Liver (tissue), 9 donors: ENCODE data around the gene NAV2. TPM values are rescaled to one million over a fixed set of nuclear protein-coding genes. Genes with fewer than 3 reads are reported as not detected.

Experiments
- DNase-seq: peaks from one replicate; pipeline ENCODE4 v3.0.0-alpha.2; 2017; ENCODE audit warnings: low spot score
- H3K27ac ChIP-seq, 2 donors: one replicate each; pipeline ENCODE4 v1.7.0; 2013; ENCODE audit warnings: inconsistent platforms in 2 of 2, low read length in 2 of 2, control low read depth in 1 of 2, low read depth in 1 of 2, mild to moderate bottlenecking in 1 of 2
- H3K27me3 ChIP-seq, 4 donors: one replicate each; pipeline versions ENCODE4 v1.6.1 to v1.7.0; 2013; ENCODE audit warnings: low read length in 3 of 4, inconsistent platforms in 1 of 4, mild to moderate bottlenecking in 1 of 4, moderate library complexity in 1 of 4; ENCODE audit not compliant: control insufficient read depth in 4 of 4, insufficient read depth in 4 of 4
- H3K36me3 ChIP-seq, 4 donors: one replicate each; pipeline versions ENCODE4 v1.6.1 to v1.7.0; 2013; ENCODE audit warnings: low read length in 3 of 4, mild to moderate bottlenecking in 3 of 4, low read depth in 1 of 4, moderate library complexity in 1 of 4; ENCODE audit not compliant: control insufficient read depth in 4 of 4, insufficient read depth in 3 of 4
- H3K4me1 ChIP-seq, 4 donors: one replicate each; pipeline versions ENCODE4 v1.6.1 to v1.7.0; 2013; ENCODE audit warnings: low read length in 3 of 4, mild to moderate bottlenecking in 3 of 4, moderate library complexity in 1 of 4; ENCODE audit not compliant: control insufficient read depth in 4 of 4, insufficient read depth in 4 of 4
- H3K4me3 ChIP-seq, 3 donors: one replicate each; pipeline versions ENCODE4 v1.6.1 to v1.7.0; 2013; ENCODE audit warnings: low read length in 3 of 3, control low read depth in 1 of 3, low read depth in 1 of 3, mild to moderate bottlenecking in 1 of 3
- H3K9ac ChIP-seq, 2 donors: one replicate each; pipeline ENCODE4 v1.7.0; 2013; ENCODE audit warnings: low read length in 2 of 2, mild to moderate bottlenecking in 2 of 2, moderate library complexity in 2 of 2, control low read depth in 1 of 2, low read depth in 1 of 2
- H3K9me3 ChIP-seq, 4 donors: one replicate each; pipeline versions ENCODE4 v1.6.1 to v1.7.0; 2013; ENCODE audit warnings: low read length in 3 of 4; ENCODE audit not compliant: control insufficient read depth in 4 of 4
- EGR1 ChIP-seq, 2 donors: IDR thresholded peaks; 2 replicates each; pipeline ENCODE4 v1.6.1; 2016 to 2018; ENCODE audit warnings: antibody characterized with exemption in 2 of 2, low read depth in 2 of 2
- FOXA1 ChIP-seq: IDR thresholded peaks from 2 replicates; pipeline ENCODE4 v1.6.1; 2016; ENCODE audit warnings: antibody characterized with exemption
- GABPA ChIP-seq, 2 donors: IDR thresholded peaks in 1 of 2; conservative IDR thresholded peaks in 1 of 2; 2 replicates each; pipeline ENCODE4 v1.6.1; 2016; ENCODE audit warnings: antibody characterized with exemption in 2 of 2, mild to moderate bottlenecking in 1 of 2, moderate library complexity in 1 of 2
- RAD21 ChIP-seq, 2 donors: IDR thresholded peaks; 2 replicates each; pipeline ENCODE4 v1.6.1; 2016; ENCODE audit warnings: antibody characterized with exemption in 2 of 2, mild to moderate bottlenecking in 2 of 2
- TAF1 ChIP-seq: conservative IDR thresholded peaks from 2 replicates; pipeline ENCODE4 v1.6.1; 2016; ENCODE audit warnings: antibody characterized with exemption, mild to moderate bottlenecking
- YY1 ChIP-seq: IDR thresholded peaks from 2 replicates; pipeline ENCODE4 v1.6.1; 2016; ENCODE audit warnings: antibody characterized with exemption, mild to moderate bottlenecking
- WGBS: extraction: QIAGEN DNeasy Blood & Tissue Kit; methylation state at CpG from one replicate; pipeline ENCODE4 v1.1.7; 2013; 5-methylcytosine and 5-hydroxymethylcytosine counted together
- polyA plus RNA-seq, 2 donors: library from polyadenylated mRNA; stranded (reverse) in 1 of 2; unstranded in 1 of 2; fragments of 200-250 nt in 1 of 2; fragments of >200 nt in 1 of 2; fragmentation: Nextera tagmentation in 1 of 2; extraction: Ambion mirVana in 1 of 2; gene quantifications; one replicate each; pipeline versions ENCODE4 v1.2.1 to v1.2.3, GENCODE V29; 2013 to 2015
- total RNA-seq, 2 donors: library from RNA; depleted of rRNA; stranded (reverse); fragments of >200 nt; gene quantifications; one replicate each; pipeline ENCODE4 v1.2.3, GENCODE V29; 2014
- TF ChIP-seq, protein P1 (sequence below): IDR thresholded peaks from 2 replicates; pipeline ENCODE4 v1.6.1; 2016; ENCODE audit warnings: antibody characterized with exemption, mild to moderate bottlenecking
- TF ChIP-seq, protein P2 (sequence below): IDR thresholded peaks from 2 replicates; pipeline ENCODE4 v1.6.1; 2016; ENCODE audit warnings: antibody characterized with exemption
- TF ChIP-seq, protein P3 (sequence below): IDR thresholded peaks from 2 replicates; pipeline ENCODE4 v1.6.1; 2016; ENCODE audit warnings: antibody characterized with exemption
- TF ChIP-seq, protein P4 (sequence below): IDR thresholded peaks from 2 replicates; pipeline ENCODE4 v1.6.1; 2016; ENCODE audit warnings: antibody characterized with exemption
- donor health status: healthy.
- donor health status: healthy.
- donor health status: healthy.
- donor health status: healthy.
- donor health status: healthy.

The NAV2 gene
- total and polyA plus RNA-seq, 4 donors: 6.3 to 20.5 (median 11.6) TPM

DNA sequence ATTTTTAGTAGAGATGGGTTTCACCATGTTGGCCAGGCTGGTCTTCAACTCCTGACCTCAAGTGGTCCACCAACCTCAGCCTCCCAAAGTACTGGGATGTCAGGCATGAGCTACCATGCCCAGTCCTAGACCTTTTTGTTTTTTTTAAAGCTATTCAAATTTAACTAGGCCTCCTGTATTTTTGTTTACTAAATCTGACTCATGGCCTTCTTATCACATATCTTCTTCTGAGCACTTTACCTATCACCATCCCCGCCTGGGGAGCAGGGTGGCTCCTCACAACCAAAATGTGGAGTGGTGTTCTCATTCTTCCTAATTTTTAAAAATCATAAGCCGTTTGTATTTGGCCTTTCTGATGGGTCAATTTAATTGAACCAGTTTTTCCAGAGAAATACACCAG, 355.0 kb downstream of the NAV2 start (continued):
- TF ChIP-seq, protein P1, sequence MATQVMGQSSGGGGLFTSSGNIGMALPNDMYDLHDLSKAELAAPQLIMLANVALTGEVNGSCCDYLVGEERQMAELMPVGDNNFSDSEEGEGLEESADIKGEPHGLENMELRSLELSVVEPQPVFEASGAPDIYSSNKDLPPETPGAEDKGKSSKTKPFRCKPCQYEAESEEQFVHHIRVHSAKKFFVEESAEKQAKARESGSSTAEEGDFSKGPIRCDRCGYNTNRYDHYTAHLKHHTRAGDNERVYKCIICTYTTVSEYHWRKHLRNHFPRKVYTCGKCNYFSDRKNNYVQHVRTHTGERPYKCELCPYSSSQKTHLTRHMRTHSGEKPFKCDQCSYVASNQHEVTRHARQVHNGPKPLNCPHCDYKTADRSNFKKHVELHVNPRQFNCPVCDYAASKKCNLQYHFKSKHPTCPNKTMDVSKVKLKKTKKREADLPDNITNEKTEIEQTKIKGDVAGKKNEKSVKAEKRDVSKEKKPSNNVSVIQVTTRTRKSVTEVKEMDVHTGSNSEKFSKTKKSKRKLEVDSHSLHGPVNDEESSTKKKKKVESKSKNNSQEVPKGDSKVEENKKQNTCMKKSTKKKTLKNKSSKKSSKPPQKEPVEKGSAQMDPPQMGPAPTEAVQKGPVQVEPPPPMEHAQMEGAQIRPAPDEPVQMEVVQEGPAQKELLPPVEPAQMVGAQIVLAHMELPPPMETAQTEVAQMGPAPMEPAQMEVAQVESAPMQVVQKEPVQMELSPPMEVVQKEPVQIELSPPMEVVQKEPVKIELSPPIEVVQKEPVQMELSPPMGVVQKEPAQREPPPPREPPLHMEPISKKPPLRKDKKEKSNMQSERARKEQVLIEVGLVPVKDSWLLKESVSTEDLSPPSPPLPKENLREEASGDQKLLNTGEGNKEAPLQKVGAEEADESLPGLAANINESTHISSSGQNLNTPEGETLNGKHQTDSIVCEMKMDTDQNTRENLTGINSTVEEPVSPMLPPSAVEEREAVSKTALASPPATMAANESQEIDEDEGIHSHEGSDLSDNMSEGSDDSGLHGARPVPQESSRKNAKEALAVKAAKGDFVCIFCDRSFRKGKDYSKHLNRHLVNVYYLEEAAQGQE: no peak

DNA sequence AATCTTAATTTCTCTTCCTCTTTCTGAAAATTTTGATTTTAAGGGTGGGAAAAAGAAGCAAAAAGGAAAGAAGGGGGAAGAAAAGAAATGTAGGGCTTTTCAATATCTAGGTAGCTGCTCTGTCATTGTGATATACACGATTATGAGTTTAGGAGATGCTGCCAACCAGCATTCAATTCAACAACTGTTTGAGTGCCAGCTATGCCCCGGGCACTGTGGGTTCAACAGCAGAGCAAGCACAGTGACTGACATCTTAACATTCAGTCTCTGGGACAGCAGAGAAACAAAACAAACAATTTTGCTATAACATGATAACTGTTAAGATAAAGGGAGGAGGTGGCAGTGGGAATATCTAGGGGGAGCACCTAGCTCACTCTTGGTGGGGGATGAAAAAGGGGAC, 356.1 kb downstream of the NAV2 start:
- Histone ChIP-seq H3K36me3 (peaks cover 9 to 27% (median 17%) of the 10 kb centered on the region in 4 donors), H3K4me1 (no peaks in the 10 kb centered on the region), H3K27ac (no peak overlapping the region), H3K9ac (no peak overlapping the region), H3K27me3 (no peaks in the 10 kb centered on the region), H3K9me3 (no peaks in the 10 kb centered on the region), H3K4me3 (no peak overlapping the region)
- WGBS: 88% methylated on average over 2 of the region's 2 CpGs
- TF ChIP-seq GABPA (IDR thresholded peaks at IDR 0.05 in 1 of 2, conservative IDR thresholded peaks at IDR 0.05 in 1 of 2) (no peak), FOXA1 (no peak), RAD21 (IDR thresholded peaks at IDR 0.05) (no peak)
- TF ChIP-seq, protein P2, sequence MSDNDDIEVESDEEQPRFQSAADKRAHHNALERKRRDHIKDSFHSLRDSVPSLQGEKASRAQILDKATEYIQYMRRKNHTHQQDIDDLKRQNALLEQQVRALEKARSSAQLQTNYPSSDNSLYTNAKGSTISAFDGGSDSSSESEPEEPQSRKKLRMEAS: no peak
- no peak for DNase-seq

DNA sequence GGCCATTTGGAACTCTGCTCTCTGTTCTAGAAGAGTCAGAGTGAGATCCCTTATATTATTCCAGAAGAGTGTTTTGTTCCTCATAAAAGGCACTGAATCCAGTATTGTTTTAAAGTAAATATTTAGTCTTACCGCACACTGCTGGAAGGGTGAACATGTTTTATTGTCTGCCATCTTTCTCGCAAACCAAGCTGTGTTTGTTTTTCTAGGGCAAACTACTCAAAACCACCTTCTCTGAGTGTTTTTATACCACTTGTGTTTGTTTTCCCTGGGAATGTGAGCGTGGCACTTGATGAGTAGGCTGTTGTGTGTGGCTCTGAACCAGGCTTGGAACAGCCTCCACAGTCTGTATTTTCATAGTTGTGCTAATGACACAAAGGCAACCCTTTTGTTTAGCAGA, 357.8 kb downstream of the NAV2 start:
- Histone ChIP-seq H3K4me3 (no peak overlapping the region), H3K9ac (no peak overlapping the region), H3K36me3 (peaks cover 9 to 22% (median 13%) of the 10 kb centered on the region in 4 donors), H3K27me3 (no peaks in the 10 kb centered on the region), H3K9me3 (no peaks in the 10 kb centered on the region), H3K27ac (no peak overlapping the region), H3K4me1 (no peaks in the 10 kb centered on the region)
- TF ChIP-seq TAF1 (no peak), EGR1 (IDR thresholded peaks at IDR 0.05; ENCODE audit: low read depth in 2 of 2) (no peak), YY1 (no peak)
- TF ChIP-seq, protein P2: no peak
- TF ChIP-seq, protein P3, sequence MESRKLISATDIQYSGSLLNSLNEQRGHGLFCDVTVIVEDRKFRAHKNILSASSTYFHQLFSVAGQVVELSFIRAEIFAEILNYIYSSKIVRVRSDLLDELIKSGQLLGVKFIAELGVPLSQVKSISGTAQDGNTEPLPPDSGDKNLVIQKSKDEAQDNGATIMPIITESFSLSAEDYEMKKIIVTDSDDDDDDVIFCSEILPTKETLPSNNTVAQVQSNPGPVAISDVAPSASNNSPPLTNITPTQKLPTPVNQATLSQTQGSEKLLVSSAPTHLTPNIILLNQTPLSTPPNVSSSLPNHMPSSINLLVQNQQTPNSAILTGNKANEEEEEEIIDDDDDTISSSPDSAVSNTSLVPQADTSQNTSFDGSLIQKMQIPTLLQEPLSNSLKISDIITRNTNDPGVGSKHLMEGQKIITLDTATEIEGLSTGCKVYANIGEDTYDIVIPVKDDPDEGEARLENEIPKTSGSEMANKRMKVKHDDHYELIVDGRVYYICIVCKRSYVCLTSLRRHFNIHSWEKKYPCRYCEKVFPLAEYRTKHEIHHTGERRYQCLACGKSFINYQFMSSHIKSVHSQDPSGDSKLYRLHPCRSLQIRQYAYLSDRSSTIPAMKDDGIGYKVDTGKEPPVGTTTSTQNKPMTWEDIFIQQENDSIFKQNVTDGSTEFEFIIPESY: no peak
- TF ChIP-seq, protein P4, sequence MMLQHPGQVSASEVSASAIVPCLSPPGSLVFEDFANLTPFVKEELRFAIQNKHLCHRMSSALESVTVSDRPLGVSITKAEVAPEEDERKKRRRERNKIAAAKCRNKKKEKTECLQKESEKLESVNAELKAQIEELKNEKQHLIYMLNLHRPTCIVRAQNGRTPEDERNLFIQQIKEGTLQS: no peak
- TF ChIP-seq, protein P1: no peak
- DNase-seq: no peak
- 62% methylated on average over 3 of the region's 3 CpGs for WGBS
